NCI-H524 (cell line): ENCODE data around the gene SFR1.

Experiments
- DNase-seq, 2 experiments: peaks; one replicate each; lab custom pipeline; 2025; lab: John Stamatoyannopoulos, UW

SFR1 gene, protein sequence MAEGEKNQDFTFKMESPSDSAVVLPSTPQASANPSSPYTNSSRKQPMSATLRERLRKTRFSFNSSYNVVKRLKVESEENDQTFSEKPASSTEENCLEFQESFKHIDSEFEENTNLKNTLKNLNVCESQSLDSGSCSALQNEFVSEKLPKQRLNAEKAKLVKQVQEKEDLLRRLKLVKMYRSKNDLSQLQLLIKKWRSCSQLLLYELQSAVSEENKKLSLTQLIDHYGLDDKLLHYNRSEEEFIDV

DNA sequence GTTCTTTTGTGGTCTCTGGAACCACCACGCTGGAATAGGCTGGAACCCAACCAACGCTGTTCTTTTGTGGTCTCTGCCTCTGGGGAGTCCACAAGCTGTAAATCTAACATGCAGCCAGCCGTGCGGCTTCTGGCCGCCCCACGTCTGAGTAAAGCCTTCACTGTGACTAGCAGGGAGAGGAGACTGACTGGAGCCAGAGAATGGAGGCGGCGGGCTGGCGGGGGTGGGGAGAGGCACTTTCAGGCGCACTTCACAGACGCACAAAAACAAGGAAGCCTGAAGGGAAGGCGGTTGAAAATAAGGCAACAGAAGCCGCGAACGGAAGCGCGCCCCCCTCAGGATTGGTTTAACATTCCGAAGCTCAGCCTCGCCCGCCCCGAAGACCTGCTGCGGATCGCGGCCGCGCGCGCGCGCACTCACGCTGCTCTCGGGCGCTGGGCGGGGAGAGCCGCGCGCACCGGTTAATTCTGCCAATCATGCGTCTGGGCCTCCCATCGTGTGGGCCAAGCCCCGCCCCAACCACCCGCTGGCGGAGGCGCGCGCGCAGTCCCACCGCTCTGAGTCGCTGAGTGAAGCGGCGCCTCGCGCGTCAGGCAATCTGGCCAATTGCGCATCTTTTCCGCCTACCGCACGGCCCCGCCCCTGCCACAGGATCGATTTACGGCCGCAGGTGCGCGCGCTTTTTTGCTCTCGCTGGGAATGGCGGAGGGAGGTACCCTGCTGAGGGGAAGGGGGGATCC is at the start of gene SFR1:
Gene SFR1, plus strand, starts transcription at position 687 of the 740 bp plus-strand sequence. Its CDS starts 13 bp downstream, at position 700.
- peak; percentile 82 to 91 for DNase-seq

DNA sequence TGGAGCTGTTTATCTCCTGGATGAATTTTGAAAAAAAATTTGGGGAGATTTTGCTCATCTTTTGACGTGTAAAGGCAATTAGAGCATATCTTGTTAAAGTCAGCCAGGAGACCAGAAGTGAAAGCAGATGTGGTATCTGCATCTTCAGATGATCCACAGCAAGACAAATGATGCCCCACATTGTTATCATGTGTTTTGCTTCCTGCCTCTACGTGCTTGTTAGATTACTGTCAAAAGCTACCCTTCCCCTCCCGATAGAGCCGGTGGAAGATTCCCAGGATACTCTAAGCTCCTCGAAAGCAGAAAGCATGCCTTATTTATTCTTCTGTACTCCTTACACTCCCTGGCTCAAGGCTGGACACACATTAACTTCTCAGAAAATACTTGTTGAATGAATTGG is 49.2 kb upstream of the SFR1 start:
- no peak for DNase-seq

DNA sequence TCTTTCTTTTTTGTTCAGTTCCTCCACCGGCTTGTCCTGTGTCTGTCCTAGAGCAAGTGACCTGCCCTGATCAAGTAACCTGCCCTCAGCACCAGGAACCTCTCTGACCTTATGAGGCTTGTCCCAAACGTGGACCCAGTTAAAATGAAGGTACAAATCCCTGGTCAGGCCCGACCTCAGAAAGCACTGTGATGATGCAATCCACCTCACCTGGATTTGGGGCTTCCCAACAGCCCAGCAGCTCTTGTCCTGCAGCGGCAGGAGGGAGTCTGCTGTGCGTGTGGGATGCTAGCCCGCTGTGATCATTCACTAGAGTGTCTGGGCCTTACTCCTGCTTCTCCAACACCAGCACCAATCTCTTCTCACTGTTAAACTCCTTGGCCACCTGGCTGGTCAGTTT is 47.5 kb upstream of the SFR1 start:
- no peak for DNase-seq

DNA sequence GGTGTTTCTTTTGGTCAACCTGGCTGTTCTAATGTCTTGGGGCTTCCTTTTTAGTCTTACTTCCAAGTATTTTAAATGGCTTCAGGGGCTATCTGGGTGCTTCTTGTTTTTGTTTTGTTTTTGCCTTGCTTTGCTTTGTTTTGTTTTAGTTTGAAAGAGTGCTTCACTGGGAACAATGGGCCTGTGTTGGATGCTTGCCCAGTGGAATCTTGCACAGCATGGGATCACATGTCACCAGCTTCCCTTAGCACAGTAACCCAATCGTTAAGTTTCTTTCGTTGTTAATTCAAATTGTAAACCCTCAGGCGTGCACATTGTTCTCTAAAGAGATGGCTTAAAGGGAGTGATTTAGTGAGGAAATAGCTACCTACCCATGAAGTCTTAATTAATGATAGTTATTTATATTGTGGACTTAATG is 45.2 kb upstream of the SFR1 start:
- DNase-seq: peak in 1 of 2 experiments; percentile 0

DNA sequence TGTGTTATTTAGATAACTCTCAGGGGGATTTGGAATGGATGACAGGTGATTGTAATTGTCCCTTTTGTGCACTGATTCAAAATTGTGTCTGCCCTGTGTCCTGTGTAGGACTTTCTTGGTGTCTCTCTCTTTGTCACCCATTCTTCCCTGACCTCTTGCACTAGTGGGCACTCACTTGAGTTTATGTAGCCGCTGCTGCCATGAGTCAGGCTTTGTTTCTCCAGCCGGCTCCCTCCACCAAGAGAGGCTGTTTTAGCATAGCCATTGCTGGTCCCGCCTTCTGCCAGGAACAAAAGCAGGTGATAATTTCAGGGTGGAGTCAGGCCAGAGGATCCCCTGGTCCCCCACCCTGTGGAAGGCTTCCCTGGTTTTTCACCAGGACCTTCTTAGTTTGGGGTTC is 44.7 kb upstream of the SFR1 start:
- DNase-seq: no peak

DNA sequence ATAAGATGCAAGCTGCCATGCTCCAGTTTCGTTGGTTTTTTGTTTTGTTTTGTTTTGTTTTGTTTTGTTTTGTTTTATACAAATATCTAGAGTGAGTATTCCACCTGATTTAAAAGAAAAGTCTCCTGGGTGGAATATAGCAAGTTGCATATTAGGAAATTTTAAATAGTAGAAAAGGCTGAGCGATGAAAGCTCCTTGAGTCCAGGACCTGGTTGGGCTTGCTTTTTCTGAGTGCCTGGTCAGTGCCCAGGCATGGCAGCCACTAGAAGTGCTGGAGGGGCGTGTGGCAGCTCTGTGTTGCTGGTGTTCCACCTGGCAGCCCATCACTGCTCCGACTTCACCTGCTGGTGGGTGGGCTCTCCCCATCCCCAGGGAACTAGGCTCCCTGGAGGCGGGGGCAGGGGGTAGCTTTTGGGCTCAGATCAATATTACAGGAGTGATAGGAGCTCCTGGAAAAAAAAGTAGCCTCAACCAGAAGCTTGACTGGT is 44.3 kb upstream of the SFR1 start:
- no peak for DNase-seq

DNA sequence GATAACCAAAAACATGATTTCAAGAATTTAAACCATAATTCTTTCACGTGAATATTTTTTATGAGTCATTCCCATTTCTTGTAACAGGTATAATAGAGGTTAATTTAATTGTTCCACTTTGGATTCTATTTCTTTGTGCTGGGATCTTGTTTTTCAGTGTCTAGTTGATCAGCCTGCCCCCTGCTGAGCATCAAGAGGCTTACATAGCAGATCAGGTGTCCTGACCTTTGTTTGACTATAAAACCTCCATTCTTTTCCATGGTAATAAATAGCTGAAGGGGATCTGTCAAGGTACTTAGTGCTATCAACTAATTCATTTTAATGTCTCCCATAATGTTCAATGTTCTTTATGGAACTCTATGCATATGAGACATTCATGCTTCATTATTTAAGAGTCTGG is 41.2 kb upstream of the SFR1 start:
- DNase-seq: peak in 1 of 2 experiments; percentile 28

DNA sequence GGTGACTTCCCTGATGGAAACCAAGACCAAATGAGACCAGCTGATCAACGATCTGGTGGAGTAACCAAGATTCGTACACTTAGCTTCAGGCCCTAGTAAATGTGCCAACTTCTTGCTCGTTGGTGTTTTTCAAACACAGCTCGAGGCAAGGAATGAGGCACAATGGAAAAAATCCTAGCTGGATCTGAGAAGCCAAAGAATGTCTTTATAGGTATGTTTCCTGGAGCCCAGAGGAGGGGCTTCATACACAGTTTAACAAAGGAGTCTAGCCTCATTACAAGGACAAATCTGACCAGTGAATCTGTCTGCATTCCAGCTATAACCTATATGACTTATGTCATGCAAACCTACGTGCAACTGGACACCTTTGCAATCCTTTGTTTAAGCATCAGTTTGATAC is 40.0 kb upstream of the SFR1 start:
- no peak for DNase-seq

DNA sequence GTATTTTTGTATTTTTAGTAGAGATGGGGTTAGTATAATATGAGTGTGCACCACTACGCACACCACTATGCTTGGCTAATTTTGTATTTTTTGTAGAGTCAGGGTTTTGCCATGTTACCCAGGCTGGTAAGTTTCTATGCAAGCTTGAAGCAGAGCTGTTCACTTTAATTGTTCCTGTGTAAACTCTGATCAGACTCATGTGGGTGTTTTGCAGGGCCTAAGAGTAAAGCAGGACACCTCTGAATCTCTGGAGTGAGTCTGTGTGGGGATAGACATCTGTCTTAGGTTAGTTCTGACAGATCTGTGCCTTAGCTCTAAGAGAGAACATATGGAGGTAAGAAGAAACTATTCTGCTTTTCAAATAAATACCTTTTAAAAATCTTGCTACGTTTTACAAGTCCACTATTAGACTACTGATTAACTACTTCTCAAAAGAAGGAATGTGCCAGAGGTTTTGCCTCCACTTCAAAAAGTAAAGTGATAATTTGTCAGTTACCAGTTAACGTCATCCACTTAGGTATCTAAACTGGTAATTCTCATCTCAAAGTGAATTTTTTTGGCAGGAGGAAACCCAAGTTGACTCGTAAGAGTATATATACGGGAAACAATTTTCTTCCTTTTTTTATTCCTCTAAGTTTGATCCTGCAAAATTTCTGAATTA is 37.4 kb upstream of the SFR1 start:
- DNase-seq: no peak

DNA sequence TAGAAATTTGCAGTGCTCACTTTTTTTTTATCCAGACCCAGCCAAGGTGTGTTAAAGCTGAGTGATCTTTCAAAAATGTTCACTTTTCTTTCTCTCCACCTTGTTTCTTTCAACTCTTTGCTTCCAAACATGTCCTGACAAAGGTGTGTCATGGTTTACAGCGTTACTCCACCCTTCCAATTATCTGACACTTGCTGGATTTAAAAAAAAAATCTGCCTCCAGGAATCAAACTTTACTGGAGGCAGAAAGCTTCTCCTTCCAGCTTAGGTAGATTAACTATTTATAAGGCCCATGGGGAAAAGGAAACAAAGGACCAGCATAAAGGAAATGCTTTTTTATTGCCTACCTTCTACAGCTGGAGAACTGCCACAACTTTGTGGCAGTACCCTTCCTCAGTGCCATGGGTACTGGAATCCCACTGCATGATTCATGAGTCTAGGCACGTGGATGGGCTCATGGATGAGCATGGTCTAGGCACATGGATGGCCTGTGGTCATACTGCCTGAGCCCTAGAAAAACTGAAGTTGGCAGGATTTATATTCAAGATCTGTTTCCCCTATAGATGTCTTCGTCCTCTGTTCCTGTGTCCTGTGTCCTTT is 36.1 kb upstream of the SFR1 start, which contains the start of gene COL17A1:
Gene COL17A1, minus strand, starts transcription at position 80 of the 600 bp plus-strand sequence. CDS start 5,207 bp downstream, outside the sequence.
- DNase-seq: no peak

DNA sequence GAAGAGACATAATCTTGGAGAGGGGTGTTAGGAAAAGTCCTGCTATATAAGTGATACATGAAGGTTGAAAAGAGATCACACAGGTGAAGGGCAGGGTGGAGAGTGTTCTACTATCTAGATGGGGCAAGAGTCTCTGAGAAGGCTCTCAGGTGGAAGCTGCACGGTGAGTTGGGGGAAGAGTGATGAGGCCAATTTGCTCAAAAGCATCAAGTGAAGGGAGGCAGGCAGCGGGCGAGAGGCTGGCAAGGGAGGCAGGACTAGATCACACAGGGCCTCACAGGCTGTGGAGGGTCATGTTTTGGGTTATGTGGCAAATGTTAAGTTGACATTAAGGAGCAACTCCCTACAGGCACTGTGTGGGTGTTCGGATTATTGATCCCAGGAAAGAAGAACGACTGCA is 33.7 kb upstream of the SFR1 start:
- no peak for DNase-seq

DNA sequence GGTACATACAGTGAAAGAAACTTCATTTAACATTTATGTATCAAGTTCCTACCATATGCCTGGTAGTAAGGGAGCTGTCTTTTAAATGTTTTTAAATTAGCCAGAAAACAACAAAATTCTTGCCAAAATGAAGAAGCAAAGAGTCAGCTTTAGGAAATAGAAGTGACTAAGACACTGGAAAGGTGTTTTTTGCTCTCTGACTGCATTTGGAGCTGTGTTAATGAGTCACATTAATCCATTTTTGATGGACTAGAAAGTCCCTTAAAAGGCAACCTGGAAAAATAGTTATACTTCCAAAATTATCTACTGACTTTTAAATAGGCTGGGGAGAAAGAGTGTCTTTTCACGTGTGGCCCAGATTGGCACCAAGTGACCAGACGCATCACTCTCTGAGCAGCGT is 32.4 kb upstream of the SFR1 start:
- no peak for DNase-seq

DNA sequence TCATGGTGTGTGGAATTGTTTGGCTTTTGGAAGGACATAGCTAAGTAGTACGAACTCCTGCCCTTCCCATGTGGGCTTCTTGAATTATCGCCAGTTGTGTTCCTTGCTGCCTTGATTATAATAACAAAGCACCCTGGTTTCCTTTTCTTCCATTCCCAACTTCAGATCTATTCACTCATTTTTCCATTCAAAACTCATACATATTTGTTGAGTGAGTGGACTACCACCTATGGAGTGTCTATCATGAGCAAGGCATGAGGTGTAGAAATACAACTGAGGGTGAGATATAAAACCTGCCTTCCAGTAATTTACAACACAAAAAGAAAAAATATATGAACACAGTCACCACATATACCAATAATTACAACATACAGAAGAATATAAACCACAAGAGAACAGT is 31.4 kb upstream of the SFR1 start:
- DNase-seq: no peak

DNA sequence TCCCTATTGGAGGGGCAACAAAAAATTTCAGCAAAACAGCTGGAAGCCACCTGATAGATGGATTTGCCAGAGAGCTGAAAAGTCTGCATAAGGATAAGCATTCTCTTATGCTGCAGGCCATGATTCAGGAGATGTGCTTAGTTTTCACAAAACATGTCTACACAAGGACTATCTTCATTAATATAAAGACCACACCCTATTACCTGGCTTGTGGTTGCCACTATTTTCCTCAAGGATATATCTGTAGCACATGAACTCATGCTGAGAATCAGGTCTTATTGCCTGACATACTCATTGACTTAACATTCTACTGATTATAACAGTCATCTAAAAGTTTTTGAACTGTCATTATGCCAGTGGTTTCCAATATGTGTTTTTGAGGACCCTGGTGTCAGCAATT is 29.2 kb upstream of the SFR1 start:
- no peak for DNase-seq

DNA sequence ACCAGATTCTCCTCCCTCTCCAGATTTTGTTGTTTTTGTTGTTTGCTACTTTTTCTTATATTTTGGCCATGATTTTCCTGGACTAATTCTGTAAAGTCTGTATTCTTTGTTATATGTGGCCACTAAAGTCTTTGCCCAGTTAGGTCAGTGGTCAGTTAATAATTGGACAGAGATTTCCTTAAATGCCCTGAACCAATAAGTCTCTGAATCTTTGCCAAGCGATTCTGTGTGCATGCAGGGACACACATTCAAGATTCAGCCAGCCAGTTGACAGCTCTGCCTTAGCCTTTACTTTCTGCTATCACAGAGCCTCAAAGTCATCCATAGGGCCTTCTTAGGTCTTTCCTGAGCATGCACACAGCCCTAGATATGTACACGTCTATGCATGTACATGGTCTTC is 25.3 kb upstream of the SFR1 start:
- DNase-seq: no peak

DNA sequence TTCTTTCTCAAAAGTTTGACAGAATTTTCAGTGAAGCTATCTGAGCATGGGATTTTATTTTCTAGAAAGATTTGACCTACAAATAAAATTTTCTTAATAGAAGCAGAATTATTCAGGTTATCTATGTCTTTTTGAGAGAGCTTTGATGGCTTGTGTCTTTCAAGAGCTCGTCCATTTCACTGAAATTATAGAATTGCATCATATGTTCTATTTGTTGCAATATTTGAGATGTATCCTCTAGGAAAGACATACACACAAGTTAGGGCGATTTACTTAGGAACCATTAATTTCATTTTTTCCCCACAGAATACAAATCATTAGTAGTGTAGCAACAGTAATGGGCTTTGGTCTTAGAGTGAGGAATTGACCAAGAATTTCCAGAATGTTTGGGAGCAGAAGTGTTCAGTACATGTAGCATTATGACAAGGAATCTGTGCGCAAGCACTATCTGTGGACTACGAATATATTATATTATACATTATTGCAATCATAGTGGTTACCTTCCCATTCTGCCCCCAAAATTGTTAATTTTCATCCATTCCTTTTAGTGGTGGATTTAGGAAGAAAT is 23.5 kb upstream of the SFR1 start:
- no peak for DNase-seq

DNA sequence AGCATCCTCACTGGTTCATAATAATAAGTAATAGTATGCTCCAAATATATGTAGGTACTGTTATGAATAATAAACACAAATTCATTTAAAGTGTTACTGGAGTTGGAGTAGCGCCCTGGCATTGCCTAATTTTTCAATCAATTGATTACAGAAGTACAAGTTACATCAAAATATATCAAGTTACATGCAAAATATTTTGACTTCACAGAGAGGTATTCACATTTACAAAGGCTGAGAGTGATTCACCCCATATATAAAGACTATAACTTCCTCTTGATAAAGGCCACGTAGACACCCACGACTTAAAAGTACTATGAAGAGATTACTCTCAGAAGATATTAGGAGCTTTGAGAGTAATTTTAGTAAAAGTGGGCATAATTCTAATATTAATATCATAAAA is 22.7 kb upstream of the SFR1 start:
- no peak for DNase-seq

DNA sequence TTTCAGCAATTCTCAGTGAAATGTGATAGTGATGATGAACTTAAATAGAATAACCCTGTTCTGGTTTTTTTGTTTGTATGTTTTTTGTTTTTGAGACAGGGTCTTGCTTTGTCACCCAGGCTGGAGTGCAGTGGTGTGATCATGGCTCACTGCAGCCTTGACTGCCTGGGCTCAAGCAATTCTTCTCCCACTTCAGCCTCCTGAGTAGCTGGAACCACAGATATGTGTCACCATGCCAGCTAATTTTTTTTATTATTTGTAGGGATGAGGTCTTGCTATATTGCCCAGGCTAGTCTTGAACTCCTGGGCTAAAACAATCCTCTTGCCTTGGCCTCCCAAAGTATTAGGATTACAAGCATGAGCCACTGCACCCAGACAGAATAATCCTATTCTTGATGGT is 22.0 kb upstream of the SFR1 start:
- DNase-seq: no peak

DNA sequence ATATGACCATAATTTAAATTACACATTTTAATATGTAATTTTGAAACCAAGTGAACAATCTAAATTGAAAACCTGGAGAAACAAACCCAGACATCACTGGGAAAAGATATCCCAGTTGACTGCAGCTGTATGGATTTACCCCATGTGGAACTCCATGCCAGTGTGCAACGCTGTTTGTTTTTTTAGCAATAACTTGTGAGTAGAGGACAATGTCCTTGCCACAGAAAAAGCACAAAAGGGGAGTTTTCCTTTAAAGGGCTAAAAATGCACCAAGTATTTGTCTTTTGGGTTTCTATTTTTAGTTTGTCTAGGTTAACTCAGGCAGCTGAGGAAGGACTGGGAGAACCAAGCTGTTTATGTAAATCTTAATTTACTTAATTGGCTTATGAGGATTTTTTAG is 21.2 kb upstream of the SFR1 start:
- no peak for DNase-seq

DNA sequence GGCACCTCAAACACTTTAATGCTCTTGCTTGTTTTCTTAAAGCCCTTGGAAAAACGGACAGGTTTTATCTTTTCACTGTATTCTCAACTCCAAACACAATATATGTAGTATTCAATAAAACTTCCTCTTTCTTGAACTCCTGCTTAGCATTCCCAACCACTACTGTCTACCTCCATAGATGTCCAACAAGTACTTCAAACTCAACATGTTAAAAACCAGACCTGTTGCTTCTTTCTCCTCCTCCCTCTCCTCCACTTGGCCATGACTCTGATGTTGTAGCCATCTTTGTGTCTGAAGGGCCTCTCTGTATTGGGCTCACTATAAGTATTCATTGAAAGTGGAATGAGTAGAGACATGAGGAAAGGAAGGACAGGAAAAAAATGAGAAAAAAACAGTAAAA is 20.1 kb upstream of the SFR1 start:
- no peak for DNase-seq

DNA sequence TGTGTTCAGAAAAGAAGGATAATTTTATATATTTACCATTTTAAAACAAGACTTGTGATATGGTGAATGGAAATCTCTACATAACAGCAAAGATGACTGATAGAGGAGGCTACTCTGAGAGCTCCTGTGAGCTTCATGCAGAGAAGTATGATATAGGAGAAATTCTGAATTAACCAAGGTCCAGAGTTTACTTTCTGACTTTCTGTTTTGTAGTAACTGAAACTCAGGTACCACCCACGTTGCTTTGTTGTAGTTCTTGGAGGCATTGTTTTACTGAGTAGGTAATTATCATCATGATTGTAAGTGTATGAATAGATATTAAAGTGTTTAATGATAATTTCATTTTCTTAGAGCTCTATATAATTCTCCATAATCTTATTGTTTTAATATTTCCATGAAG is 18.0 kb upstream of the SFR1 start:
- no peak for DNase-seq

DNA sequence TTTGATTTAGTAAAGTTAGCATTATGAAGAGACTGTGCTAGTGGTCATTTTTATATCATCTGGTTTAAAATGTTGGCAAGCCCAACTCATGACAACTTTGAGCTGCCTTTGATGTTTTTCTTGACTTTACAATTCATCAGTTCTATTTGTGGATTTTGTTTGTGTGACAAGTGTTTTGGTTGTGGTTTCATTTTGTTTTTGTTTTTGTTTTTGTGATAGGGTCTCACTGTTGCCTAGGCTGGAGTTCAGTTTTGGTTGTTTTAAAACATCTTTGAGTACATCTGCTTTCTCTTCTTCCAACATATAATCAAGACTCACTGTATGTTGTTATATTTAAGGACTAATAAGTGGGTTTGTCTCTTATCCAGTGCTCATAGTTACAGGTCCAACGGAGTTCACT is 17.6 kb upstream of the SFR1 start:
- DNase-seq: no peak
